Measurements from ENCODE around the gene METTL22. TPM values are rescaled to one million over a fixed set of nuclear protein-coding genes. Genes with fewer than 3 reads are reported as not detected.
"Not testable (repeated sequence)": the region's sequence is repeated elsewhere in the genome, so short reads cannot be mapped to it uniquely, and the experiment has no call there.

The METTL22 gene
- total RNA-seq, 3 donors from 2014 or later: 24.1 to 41.0 (median 30.8) TPM

DNA sequence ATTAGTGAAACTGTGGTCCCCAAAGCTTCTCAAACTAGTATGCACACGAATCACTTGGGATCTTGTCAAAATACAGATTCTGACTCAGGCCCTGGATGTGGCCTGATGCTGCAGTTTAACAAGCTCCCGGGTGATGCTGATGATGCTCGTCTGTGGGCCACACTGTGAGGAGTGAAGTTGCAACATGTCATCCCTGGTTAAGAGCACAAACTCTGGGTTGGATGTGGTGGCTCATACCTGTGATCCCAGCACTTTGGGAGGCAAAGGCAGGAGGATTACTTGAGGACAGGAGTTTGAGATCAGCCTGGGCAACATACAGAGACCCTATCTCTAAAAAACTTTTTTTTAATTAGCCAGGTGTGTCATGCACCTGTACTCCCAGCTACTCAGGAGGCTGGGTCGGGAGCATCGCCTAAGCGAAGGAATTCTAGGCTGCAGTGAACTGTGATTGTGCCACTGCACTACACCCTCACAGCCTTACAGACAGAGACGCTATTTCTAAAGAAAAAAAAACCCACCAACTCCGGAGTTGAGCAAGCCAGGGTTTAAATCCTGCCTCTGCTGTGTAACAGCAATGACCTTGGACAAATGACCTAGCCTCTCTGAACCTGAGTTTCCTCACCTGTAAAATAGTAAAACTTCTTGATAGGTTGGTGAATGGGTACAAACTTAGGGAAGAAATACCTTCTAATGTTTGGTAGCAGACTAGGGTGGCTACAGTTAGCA lies 28.5 kb downstream of the METTL22 start:
- no peaks in the 10 kb centered on the region for H3K4me1 ChIP-seq (ENCODE audit: low read depth)
- no peaks in the 10 kb centered on the region for H3K9me3 ChIP-seq
- intact Hi-C loops (cut with DNase I, micrococcal nuclease): loop anchor here in 1 of 2 donors (10.0 kb wide), 1 partner anchor 235 kb away; the partner anchor contains the start of gene LITAFD
- H3K36me3 ChIP-seq (ENCODE audit: low read depth): peaks cover 4% of the 10 kb centered on the region
- H3K4me3 ChIP-seq: no peak overlapping the region
- no peak for TF ChIP-seq CTCF (IDR thresholded peaks at IDR 0.05)
- no peak for ATAC-seq
- no peak for DNase-seq

DNA sequence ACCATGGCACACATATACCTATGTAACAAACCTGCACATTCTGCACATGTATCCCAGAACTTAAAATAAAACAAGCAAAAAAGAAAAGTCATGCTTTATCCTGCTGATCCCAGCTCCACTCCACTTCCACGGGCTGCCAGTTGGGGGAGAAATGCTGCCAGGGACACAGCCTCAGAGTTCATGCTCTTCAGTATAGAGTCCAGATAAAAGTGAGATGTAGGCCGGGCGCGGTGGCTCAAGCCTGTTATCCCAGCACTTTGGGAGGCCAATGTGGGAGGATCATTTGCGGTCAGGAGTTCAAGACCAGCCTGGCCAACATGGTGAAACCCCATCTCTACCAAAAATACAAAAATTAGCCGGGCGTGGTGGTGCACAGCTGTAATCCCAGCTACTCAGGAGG lies 30.5 kb downstream of the METTL22 start:
- not testable (repeated sequence) for H3K4me1 ChIP-seq (ENCODE audit: low read depth); H3K9me3 ChIP-seq; H3K36me3 ChIP-seq (ENCODE audit: low read depth); H3K4me3 ChIP-seq
- intact Hi-C loops (cut with DNase I, micrococcal nuclease): loop anchor here in 1 of 2 donors (10.0 kb wide), 1 partner anchor 233 kb away; the partner anchor contains the start of gene LITAFD
- ATAC-seq (peak; percentile 40), DNase-seq (peak in 1 of 3 donors; percentile 17)

DNA sequence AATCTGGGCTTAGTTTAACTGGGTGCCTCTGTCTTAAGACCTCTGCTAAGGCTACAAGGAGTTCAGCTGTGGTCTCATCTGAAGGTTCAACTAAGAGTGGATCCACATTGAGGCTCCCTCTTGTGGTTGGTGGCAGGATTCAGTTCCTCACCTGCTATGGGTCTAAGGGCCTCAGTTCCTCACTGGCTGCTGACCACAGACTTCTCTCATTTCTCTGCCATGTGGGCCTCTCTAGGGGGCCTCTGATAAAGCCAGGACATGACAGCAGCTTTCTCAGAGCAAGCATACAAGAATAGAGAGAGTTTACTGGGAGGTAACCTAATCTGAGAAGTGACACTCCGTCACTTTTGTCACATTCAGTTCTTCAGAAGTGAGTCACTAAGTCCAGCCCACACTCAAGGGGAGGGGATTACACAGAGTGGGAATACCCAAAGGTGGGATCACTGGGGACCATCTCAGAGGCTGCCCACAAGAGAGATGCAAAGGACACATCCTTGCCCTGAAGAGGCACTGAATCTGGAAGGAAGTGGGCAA lies 33.8 kb downstream of the METTL22 start:
- H3K4me3 ChIP-seq: no peak overlapping the region
- H3K36me3 ChIP-seq (ENCODE audit: low read depth): no peaks in the 10 kb centered on the region
- intact Hi-C loops (cut with DNase I, micrococcal nuclease): loop anchor here in 1 of 2 donors (10.0 kb wide), 1 partner anchor 230 kb away; the partner anchor contains the start of gene LITAFD
- TF ChIP-seq CTCF (IDR thresholded peaks at IDR 0.05): no peak
- DNase-seq (peak in 1 of 3 donors; percentile 58), ATAC-seq (peak; percentile 85)
- H3K4me1 ChIP-seq (ENCODE audit: low read depth): no peaks in the 10 kb centered on the region
- no peaks in the 10 kb centered on the region for H3K9me3 ChIP-seq

- intact Hi-C loops (cut with DNase I, micrococcal nuclease): loop anchor here in 1 of 2 donors (10.0 kb wide), 1 partner anchor 228 kb away; the partner anchor contains the start of gene LITAFD
- no peaks in the 10 kb centered on the region for H3K4me1 ChIP-seq (ENCODE audit: low read depth)
- no peaks in the 10 kb centered on the region for H3K9me3 ChIP-seq
- H3K4me3 ChIP-seq: no peak overlapping the region
- ATAC-seq (no peak), DNase-seq (no peak)
- H3K36me3 ChIP-seq (ENCODE audit: low read depth): no peaks in the 10 kb centered on the region
- no peak for TF ChIP-seq CTCF (IDR thresholded peaks at IDR 0.05)
These were observed 34.9 kb downstream of the METTL22 start for GRCh38 chr16:8656376-8656775.

- ATAC-seq: peak; percentile 95
- intact Hi-C loops (cut with DNase I, micrococcal nuclease): loop anchor here in 1 of 2 donors (5.0 kb wide), 1 partner anchor 131 kb away; no protein-coding TSS in a partner anchor
These were observed 39.4 kb downstream of the METTL22 start for GRCh38 chr16:8660841-8661301.

More at GRCh38 chr16:8660841-8661301, 39.4 kb downstream of the METTL22 start:
- Histone ChIP-seq H3K36me3 (ENCODE audit: low read depth) (no peaks in the 10 kb centered on the region), H3K9me3 (no peaks in the 10 kb centered on the region), H3K4me1 (ENCODE audit: low read depth) (no peaks in the 10 kb centered on the region), H3K4me3 (no peak overlapping the region)
- peak; percentile 39 for TF ChIP-seq CTCF (IDR thresholded peaks at IDR 0.05)
- DNase-seq: peak; percentile 61 to 82 (median 79)
